Measurements from ENCODE around the gene GRN. TPM values are rescaled to one million over a fixed set of nuclear protein-coding genes. Genes with fewer than 3 reads are reported as not detected.

The GRN gene
- total RNA-seq, result 137 TPM

- DNase-seq, result peak; percentile 100
Observed at GRCh38 chr17:44344939-44345453, at the start of gene GRN. Gene GRN, plus strand, starts transcription at chr17:44345302. Its CDS starts 3,863 bp downstream, at chr17:44349165.

- no peak for DNase-seq
Observed at GRCh38 chr17:44297975-44298374, 47.1 kb upstream of the GRN start.

GRCh38 chr17:44304651-44305050 lies 40.5 kb upstream of the GRN start:
- no peak for DNase-seq

GRCh38 chr17:44307387-44308186 lies 37.5 kb upstream of the GRN start:
- DNase-seq, result peak; percentile 66

- DNase-seq, result peak; percentile 96
Observed at GRCh38 chr17:44308320-44308818, 36.7 kb upstream of the GRN start, which contains the start of gene RUNDC3A. Gene RUNDC3A, plus strand, starts transcription at chr17:44308601. Its CDS starts 232 bp downstream, at chr17:44308833.

GRCh38 chr17:44308865-44309264 lies 36.2 kb upstream of the GRN start:
- no peak for DNase-seq

- no peak for DNase-seq
Observed at GRCh38 chr17:44309472-44309871, 35.6 kb upstream of the GRN start.

- no peak for DNase-seq
Observed at GRCh38 chr17:44310188-44310587, 34.9 kb upstream of the GRN start.

- DNase-seq, result no peak
Observed at GRCh38 chr17:44310609-44311376, 34.3 kb upstream of the GRN start.

GRCh38 chr17:44311562-44312181 lies 33.4 kb upstream of the GRN start:
- no peak for DNase-seq

GRCh38 chr17:44312396-44313104 lies 32.6 kb upstream of the GRN start:
- no peak for DNase-seq

GRCh38 chr17:44314031-44314430 lies 31.1 kb upstream of the GRN start:
- DNase-seq, result no peak

GRCh38 chr17:44314524-44314868 lies 30.6 kb upstream of the GRN start:
- no peak for DNase-seq

- peak; percentile 38 for DNase-seq
Observed at GRCh38 chr17:44314869-44315661, 30.0 kb upstream of the GRN start.

- no peak for DNase-seq
Observed at GRCh38 chr17:44315760-44316731, 29.1 kb upstream of the GRN start.

GRCh38 chr17:44317545-44317944 lies 27.6 kb upstream of the GRN start:
- no peak for DNase-seq

- no peak for DNase-seq
Observed at GRCh38 chr17:44318077-44318892, 26.8 kb upstream of the GRN start.

GRCh38 chr17:44320066-44320465 lies 25.0 kb upstream of the GRN start:
- no peak for DNase-seq
